COLO668 (cell line): Measurements from ENCODE around the gene KLHL26.
"Not testable (repeated sequence)": the region's sequence is repeated elsewhere in the genome, so short reads cannot be mapped to it uniquely, and the experiment has no call there.

Source experiments
- DNase-seq: peaks from one replicate; lab custom pipeline; 2025; ENCODE audit not compliant: unreplicated experiment; lab: John Stamatoyannopoulos, UW

Gene KLHL26

DNA sequence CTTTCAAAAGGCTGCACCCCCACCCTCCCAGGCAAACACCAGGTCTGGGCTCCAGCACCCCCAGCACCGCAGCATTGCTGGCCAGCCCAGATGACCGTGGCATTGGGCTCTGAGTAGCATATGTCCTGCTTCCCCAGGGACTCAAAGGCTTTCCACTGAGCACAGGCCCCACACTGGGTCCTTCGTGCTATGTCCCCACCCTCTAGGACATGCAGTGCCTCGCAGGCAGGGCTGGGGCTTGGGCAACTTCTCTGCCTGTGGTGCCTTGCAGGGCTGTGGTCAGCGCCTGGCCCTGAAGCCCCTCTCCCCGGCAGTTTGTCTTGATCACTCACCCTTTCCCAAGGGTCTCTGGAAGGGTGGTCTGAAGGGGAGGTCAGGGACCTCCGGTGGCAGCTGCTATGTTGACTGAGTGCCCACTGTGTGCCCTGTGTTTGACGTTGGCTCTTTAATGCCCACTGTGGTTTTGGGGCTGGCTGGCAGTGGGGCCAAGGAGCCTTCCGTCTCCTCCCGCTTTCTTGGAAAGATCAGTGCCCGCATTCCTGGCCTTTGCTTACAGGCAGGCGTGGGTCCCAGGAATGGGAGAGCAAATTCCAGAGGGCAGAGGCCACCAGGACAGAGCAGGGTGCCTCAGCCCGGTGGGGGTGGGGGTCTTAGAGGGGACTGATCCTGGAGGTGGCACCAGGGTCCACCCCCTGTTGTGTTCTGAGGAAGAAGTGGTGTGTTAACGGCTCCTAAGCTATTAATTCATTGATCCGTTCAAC, 26.3 kb downstream of the KLHL26 start:
- DNase-seq: no peak

DNA sequence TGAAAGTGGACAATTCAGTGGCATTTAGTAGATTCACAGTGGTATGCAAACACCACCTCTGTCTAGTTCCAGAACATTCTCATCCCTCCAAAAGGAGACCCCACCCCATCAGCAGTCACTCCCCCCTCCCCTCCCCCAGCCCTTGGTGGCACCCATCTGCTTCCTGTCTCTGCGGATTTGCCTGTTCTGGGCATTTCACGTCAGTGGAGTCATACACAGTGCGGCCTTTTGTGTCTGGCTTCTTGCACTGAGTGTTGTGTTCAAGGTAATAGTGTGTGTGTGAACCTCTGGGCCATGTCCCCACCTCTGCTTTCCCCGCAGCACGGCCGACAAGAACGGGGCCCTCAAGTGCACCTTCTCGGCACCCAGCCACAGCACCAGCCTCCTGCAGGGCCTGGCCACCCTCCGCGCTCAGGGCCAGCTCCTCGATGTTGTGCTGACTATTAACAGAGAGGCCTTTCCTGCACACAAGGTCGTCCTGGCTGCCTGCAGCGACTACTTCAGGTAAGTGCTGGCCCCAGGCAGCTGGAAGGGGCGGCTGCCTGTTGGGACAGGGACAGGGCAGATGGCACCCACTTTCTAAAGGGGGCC, 27.2 kb downstream of the KLHL26 start:
- DNase-seq: no peak

DNA sequence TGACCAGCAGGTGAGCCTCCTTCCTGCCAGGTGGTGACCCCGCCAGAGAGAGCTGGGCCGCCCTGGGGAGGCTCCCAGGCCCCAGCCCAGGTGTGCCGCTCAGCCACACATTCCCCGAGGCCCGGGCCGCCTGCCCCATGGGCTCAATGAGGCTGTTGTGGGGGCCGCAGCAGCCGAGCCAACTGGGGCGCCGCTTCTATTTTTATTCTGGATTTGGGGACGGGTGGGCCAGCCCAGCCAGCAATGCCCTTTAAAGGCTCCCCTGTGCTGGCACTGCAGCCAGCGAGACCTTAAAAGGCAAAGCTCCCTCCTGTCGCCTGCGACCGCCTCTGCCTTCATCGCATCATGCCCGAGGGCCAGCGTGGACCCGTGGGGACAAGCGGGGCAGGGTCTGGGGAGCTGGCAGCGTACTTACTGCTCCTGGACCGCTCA, 29.0 kb downstream of the KLHL26 start:
- DNase-seq: no peak

DNA sequence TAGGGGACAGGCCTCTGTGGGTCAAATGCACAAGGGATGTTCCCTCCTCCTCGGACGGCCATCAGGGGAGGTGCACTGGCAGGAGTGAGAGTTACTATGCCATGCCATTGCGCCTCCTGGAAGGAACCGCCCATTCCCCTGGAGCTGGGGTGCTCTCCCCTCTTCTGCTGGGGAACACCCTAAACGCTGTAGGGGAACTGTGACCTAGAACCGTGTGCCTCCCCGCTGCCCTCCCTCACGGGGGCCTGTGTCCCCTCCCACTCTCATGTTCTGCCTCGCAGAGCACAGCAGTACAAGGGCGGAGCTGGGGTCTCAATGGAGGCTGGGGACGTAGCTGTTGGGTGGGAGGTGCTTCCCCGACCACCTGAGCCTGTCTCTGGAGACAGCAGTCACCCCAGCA, 29.5 kb downstream of the KLHL26 start:
- no peak for DNase-seq

DNA sequence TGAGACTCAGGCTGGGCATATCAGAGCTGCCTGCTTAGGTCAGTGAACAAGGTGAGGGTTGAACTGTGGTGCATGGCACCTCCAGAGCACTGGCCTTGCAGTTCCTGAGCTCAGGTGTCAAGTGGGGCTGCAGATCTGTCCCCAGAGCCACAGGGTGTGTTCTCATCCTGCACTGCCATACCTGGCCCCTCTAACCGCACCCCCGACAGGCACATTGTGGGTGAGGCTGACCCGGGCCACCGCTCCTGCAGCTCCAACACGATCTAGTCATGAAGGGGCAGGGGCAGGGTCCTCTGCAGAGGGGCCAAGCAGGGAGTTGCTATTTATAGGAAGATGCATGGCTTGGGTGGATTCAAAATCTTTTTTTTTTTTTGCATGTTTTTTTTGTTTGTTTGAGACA, 30.0 kb downstream of the KLHL26 start:
- DNase-seq: no peak

DNA sequence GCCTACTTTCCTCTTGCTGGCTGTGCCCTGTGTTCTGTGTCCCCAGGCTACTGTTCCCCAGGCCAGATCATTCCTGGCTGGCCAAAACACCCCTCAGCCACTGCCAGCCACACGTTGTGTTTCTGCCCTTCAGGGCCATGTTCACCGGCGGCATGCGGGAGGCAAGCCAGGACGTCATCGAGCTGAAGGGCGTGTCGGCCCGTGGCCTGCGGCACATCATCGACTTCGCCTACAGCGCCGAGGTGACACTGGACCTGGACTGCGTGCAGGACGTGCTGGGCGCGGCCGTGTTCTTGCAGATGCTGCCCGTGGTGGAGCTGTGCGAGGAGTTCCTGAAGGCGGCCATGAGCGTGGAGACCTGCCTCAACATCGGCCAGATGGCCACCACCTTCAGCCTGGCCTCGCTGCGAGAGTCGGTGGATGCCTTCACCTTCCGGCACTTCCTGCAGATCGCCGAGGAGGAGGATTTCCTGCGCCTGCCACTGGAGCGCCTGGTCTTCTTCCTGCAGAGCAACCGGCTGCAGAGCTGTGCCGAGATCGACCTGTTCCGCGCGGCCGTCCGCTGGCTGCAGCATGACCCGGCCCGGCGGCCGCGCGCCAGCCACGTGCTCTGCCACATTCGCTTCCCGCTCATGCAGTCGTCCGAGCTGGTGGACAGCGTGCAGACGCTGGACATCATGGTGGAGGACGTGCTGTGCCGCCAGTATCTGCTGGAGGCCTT, 30.9 kb downstream of the KLHL26 start:
- DNase-seq: no peak

DNA sequence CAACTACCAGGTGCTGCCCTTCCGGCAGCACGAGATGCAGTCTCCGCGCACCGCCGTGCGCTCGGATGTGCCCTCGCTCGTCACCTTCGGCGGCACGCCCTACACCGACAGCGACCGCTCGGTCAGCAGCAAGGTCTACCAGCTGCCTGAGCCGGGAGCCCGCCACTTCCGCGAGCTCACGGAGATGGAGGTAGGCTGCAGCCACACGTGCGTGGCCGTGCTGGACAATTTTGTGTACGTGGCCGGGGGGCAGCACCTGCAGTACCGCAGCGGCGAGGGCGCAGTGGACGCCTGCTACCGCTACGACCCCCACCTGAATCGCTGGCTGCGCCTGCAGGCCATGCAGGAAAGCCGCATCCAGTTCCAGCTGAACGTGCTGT, 31.4 kb downstream of the KLHL26 start:
- DNase-seq: no peak

DNA sequence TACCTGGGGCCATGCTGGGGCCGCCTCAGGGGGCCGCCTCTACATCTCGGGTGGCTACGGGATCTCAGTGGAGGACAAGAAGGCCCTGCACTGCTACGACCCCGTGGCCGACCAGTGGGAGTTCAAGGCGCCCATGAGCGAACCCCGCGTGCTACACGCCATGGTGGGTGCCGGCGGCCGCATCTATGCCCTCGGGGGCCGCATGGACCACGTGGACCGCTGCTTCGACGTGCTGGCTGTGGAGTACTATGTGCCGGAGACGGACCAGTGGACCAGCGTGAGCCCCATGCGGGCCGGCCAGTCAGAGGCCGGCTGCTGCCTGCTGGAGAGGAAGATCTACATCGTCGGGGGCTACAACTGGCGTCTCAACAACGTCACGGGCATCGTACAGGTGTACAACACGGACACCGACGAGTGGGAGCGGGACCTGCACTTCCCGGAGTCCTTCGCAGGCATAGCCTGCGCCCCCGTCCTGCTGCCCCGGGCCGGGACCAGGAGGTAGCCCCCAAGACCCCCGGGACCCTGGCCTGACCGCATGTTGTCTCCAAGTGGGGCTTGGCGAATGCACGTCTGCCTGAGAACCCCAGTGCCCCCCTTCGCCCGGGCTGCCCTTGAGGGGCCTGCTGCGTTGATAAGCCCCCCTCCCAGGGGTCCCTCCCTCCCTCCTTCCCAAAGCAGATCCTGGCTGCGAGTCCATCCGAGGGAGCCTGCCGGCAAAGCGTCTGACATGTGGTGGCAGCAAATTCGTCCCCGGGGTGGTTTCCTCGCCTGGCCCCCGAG, 32.1 kb downstream of the KLHL26 start:
- DNase-seq: no peak

DNA sequence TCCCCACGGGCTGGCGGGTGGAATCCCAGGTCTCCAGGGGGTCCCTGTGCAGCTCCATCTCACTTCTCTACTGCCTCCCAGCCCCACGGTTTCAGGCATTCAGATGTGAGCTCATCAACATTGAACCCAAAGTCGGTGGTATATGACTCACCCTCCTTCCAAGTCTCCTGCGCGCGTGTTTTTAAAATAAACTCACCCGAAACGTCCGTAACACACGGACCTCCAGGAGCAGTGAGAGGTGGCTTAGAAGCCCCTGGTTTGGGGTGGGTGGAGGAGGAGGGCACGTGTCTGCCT, 32.6 kb downstream of the KLHL26 start:
- no peak for DNase-seq

DNA sequence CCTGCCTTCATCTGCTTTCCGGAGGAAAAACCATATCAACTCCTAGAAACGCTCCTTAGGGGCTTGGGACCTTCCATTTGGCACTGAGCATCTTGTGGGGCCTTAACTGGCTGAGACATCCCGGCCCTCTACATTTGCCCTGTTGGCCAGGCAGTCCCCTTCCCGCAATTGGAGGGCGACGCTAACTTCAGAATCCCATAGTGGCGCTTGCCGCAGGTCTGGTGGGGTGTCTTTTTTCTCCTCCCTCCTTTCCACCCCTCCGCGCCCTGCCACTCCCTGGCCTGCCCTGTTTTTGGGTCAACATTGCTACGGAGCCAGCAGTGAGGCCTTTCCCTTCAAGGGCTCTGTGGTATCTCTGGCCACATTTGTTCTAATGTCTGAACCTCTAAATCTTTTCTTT, 33.1 kb downstream of the KLHL26 start:
- no peak for DNase-seq

DNA sequence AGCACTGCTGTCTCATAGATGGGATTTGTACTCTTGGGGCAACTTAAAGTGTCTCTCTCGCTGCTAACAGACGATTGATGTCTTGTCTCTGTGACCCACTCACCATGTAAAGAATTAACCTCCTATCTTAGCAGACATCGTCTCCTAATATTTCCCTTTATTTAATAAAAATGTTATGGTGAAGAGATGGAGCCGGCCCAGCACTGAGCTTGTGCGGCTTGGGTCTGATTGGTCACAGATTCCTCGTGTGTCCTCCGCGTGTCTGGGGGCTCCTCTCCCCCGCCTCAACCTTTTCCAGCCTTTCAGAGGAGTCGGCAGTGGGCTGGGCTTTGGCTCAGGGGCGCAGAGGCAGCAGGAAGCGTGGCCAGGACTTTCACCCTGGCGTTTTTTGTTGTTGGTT, 33.5 kb downstream of the KLHL26 start:
- DNase-seq: no peak

DNA sequence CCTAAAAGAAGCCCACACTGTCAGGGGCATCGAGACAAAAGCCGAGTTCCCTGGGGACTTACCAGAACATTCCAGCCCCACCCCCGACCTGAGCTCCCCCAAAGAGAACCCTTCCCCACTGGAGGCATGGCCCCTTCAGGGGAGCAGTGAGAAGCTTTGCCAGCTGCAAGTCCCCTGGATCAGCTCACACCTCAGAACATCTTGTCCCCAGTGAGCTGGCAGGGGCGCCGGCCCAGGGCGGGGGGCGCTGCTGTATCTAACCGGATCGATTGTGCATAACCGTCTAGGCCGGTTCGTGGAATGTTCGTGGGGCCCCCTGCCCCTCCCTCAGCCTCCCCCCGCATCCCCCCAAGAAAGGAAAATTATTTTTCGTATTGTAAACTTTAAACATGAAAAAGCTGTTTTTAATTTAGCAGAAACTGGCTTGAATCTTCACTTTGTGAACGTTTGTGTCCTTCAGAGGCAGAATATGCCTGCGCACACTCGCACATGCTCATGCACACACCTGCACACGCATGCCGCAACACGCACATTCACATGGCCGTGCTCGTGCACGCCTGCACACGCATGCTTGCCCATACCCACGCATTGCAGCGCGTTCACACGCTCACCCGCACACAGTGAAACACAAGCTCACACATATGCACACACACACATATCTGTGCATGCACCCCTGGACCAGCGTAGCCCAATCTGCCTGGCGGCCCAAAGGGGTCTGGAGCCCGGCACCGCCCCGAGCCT, 34.6 kb downstream of the KLHL26 start:
- no peak for DNase-seq

DNA sequence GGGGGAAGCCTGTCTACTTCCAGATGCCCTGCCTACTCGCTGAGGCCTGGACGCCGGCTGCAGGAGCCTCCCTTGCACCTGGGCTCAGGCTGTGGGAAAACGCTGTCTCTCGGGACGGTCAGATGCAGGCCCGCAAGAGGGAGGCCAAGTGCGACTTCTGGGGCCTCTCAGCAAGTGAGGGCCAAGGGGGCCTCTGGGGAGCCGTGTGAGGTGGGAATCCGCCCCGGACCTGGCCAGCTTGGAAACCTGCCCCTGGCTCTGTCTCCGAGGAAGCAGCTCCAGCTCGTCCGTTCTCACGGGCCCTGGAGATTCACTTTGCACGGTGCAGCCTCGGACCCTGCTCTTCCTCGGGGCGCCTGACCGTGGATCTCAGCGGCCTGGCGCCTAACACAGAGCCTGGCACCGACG, 35.2 kb downstream of the KLHL26 start:
- DNase-seq: no peak

DNA sequence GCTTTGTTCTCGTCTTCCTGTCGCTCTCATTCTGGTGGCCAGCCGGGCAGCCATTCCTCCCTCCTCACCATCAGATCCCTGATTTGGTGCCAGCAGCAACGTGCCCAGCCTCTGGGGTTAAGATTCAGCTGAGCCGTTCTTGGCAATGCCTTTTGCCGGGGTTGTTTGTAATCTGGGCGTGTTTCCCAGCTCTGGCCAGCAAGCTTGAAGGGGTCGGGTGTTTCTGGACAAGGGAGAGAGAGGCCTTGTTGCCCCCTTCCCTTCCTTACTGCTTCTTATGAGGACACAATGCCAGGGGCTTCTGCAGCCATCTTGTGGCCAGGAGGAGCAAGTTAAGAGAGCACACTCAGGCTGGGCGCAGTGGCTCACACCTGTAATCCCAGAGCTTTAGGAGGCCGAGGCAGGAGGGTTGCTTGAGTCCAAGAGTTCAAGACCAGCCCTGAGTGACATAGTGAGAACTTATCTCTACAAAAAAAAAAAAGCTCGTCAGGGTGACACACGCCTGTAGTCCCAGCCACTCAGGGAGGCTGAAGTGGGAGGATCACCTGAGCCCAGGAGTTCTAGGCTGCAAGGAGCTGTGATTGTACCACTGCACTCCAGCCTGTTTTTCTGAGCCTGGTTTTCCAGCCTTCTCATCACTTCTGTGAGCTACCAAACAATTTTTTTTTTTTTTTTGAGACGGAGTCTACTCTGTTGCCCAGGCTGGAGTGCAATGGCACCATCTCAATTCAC, 35.9 kb downstream of the KLHL26 start:
- DNase-seq: no peak

DNA sequence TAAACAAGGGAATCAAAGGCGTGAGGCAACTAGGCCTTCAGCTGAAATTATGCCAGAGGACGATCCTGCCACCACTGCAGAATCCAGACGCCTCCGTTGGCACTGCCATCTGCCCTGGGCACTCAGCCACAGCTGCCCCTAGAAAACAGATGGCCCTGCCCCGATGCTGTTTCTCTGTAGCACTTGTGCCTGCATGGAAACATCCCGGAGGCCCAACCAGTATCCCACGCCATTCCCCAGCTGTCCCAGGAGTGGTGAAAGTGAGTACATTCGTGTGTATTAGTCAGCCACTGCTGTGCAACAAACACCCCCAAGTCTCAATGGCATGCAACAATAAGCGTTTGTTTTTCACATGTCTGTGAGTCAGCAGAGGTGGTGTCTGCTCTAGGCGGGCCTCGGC, 37.8 kb downstream of the KLHL26 start:
- DNase-seq: no peak

DNA sequence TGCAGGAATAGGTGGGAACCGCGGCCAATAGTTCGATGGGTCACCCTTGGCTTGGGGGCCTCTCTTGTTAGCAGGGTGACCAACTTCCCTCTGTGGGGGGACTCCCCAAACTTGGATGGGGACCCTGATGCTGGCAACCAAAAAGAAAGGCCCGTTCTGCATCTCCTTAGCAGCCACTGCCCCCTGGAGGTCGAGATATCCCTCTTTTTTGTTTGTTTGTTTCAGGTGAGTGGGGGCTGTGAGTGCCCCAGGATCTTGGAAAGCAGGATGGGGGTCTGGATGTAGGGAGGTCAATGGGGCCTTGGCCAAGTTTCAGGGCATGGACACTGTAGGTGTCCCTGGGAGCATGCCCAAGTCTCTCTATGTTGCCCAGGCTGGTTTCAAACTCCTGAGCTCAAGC, 39.0 kb downstream of the KLHL26 start:
- no peak for DNase-seq

DNA sequence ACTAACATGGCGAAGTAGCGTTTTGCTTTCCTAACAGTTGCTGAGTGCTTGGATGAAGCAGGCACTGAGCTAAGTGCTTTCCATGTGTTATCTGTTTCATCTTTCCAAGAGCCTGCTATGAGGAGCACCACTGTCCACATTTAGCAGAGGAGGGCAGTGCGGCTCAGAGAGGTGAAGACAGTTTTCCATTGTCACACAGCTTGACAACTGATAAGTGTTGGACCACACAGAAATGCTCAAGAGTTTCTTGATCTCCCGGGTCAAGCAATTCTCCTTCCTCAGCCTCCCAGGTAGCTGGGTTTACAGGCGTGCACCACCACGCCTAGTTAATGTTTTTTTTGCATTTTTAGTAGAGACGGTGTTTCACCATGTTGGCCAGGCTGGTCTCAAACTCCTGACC, 39.9 kb downstream of the KLHL26 start:
- DNase-seq: no peak

DNA sequence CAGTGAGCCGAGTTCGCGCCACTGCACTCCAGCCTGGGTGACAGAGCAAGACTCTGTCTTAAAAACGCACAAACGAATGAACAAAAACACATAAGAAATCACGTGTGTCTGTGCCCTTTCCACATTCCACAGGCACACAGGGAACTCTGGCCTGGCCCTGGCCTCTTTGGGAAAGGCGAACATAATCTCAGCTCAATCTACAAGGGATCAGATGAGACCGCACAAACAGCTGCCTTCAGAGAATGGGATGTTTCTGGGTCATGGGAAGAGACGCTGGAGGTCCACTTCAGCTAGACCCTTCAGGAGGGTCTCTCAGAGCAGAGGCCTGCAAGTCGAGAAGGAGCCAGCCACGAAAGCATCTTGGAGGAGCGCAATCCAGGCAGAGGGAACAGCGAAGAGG, 40.3 kb downstream of the KLHL26 start:
- DNase-seq: no peak

DNA sequence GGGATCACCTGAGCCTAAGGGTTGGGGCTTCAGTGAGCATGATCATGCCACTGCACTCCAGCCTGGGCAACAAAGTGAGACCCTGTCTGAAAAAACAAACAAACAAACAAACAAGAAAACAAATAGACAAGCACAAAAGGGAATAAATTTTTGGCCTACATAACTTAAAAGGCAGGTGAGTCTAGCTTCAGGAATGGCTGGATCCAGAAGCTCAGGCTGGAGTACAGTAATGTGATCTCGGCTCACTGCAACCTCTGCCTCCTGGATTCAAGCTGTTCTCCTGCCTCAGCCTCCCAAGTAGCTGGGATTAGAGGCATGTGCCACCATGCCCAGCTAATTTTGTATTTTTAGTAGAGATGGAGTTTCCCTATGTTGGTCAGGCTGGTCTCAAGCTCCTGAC, 43.3 kb downstream of the KLHL26 start:
- not testable (repeated sequence) for DNase-seq

DNA sequence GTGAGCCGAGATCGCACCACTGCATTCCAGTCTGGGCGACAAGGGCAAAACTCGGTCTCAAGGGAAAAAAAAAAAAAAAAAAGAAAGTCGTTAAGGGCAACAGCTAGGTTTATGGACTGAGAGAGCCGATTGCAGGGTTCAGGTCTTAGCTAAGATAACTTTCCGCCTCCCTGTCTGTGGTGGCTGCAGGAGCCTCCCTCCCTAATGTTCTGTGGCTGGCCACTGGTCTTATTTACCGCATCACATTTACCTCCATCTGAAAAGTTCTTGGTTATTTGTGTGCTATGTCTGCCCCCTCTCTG, 45.9 kb downstream of the KLHL26 start:
- DNase-seq: no peak
